ENCODE measurements around the gene ULK4. TPM values are rescaled to one million over a fixed set of nuclear protein-coding genes. Genes with fewer than 3 reads are reported as not detected.

ULK4 gene
- total and polyA plus RNA-seq, 2 of the 8 experiments (the other 6 are each of a cell fraction or from before 2014, with no cell fraction given) = 3.0 to 10.8 TPM

DNA sequence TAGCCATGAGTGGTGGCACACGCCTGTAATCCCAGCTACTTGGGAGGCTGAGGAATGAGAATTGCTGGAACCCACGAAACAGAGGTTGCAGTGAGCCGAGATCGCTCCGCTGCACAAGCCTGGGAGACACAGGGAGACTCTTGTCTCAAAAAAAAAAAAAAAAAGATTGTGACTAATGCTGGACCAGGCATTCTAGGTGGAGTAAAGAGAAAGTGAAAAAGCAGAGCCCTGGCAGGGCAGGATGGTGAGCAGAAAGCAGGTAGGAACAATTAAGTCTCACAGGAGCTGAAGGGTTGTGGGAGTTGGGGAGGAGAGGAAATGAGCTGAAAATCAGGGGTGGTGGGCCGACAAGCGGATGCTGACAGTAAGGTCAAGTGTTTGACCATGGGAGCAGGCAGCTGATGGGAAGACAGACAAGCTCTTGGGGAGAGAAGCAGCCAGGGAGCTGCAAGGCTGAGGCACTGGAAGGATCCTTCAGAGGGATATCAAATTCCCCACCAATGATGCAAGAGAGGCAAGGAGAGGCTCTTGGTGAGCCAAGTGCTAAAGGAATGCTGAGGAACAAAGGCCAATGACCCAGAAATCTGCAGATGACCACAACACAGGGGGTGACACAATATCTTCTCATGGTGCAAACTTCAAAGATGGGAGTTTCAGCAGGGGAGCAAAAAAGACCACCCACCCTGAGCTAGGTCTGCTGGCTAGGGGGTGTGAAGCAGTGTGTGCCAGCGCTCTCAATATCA is 251.1 kb downstream of the ULK4 start:
- Histone ChIP-seq H3K36me3 (ENCODE audit: control insufficient read depth in 2 of 4, insufficient read depth in 4 of 4, low read length in 3 of 4) (no peaks in the 10 kb centered on the region), H2AK5ac (ENCODE audit: low read depth, low read length) (no peak overlapping the region), H4K20me1 (replicated peaks in 1 of 2; ENCODE audit: control insufficient read depth in 1 of 2, insufficient read depth in 2 of 2, low read length in 2 of 2) (no peaks in the 10 kb centered on the region), H2BK120ac (replicated peaks; ENCODE audit: low read depth, low read length) (no peak overlapping the region), H3K4ac (replicated peaks; ENCODE audit: insufficient read length, low read depth, low read length) (no peak overlapping the region), H2BK5ac (ENCODE audit: low read depth, low read length) (no peak overlapping the region), H3K4me3 (ENCODE audit: extremely low read depth in 1 of 4, insufficient read depth in 2 of 4, low read depth in 3 of 4, low read length in 4 of 4) (no peak overlapping the region), H3K9ac (replicated peaks in 1 of 4; ENCODE audit: extremely low read depth in 1 of 4, low read depth in 3 of 4, low read length in 3 of 4) (no peak overlapping the region), H3K14ac (ENCODE audit: insufficient read length) (no peak overlapping the region), H3K27me3 (replicated peaks in 1 of 4; ENCODE audit: control insufficient read depth in 3 of 4, extremely low read depth in 1 of 4, insufficient read depth in 3 of 4, low read length in 3 of 4) (no peaks in the 10 kb centered on the region), H3K9me3 (ENCODE audit: insufficient read depth in 2 of 2, low read depth in 1 of 2, low read length in 1 of 2) (no peaks in the 10 kb centered on the region), H4K5ac (ENCODE audit: insufficient read length, low read depth, low read length) (no peak overlapping the region), H3K79me2 (ENCODE audit: control insufficient read depth in 1 of 2, insufficient read depth in 2 of 2, low read length in 2 of 2) (no peaks in the 10 kb centered on the region), H2BK12ac (ENCODE audit: low read depth, low read length) (peak overlapping the region; percentile 60; the same call in 1 of the 2 replicates), H3K4me1 (replicated peaks in 1 of 4; ENCODE audit: control insufficient read depth in 3 of 4, insufficient read depth in 4 of 4, low read length in 3 of 4) (peaks cover 3 to 5% (median 4%) of the 10 kb centered on the region in 4 experiments; a peak in 5 of 7 replicates), H3K23ac (ENCODE audit: insufficient read length) (no peak overlapping the region), H3K56ac (replicated peaks; ENCODE audit: insufficient read length, low read depth, low read length) (no peak overlapping the region), H3K79me1 (ENCODE audit: low read depth, low read length) (no peaks in the 10 kb centered on the region), H3K27ac (ENCODE audit: low read depth, low read length) (peak overlapping the region; percentile 3; the same call in 1 of the 2 replicates), H3K4me2 (ENCODE audit: insufficient read depth in 1 of 2, low read depth in 2 of 2, low read length in 2 of 2) (0 out of 4 replicates have a peak overlapping the region, but pooled peaks of 1 of the 2 experiments have one; percentile 24), H4K8ac (ENCODE audit: extremely low read depth, insufficient read depth, low read length) (no peak overlapping the region), H2AFZ (ENCODE audit: low read length) (no peak overlapping the region), H4K91ac (replicated peaks; ENCODE audit: insufficient read length, low read length) (no peak overlapping the region), H3K18ac (ENCODE audit: extremely low read depth, low read length) (peak overlapping the region; percentile 48), H3K23me2 (ENCODE audit: low read depth, low read length) (0 out of 2 replicates have a peak, but pooled peaks cover 2% of the 10 kb centered on the region), H2BK15ac (ENCODE audit: low read length) (no peak overlapping the region), H2BK20ac (ENCODE audit: low read length) (0 out of 2 replicates have a peak overlapping the region, but pooled peaks have one; percentile 69)
- peak in 1 of 2 experiments; percentile 41 for DNase-seq (ENCODE audit: low read depth in 1 of 2, low spot score in 2 of 2)
- WGBS, 2 experiments (ENCODE audit: extremely low coverage in 1 of 2, insufficient coverage in 1 of 2, insufficient read length in 1 of 2, insufficient replicate concordance in 2 of 2, low coverage in 1 of 2, low lambda C conversion rate in 2 of 2, missing lambda C conversion rate in 1 of 2) = 87% methylated on average over 8 of the region's 8 CpGs; no CpG with 5 or more reads in 1 of the 2 experiments
- peak; percentile 58 for FAIRE-seq
- POLR2A ChIA-PET (ENCODE audit: partially characterized antibody) = interaction anchor here (0.9 to 1.8 kb wide), 2 partner anchors 11 to 1167 kb away, joined by 3 to 4 read pairs; no protein-coding TSS in a partner anchor
- CTCF ChIA-PET (ENCODE audit: partially characterized antibody) = interaction anchor here (0.6 to 2.5 kb wide), 6 partner anchors 11 to 1462 kb away, joined by 3 to 18 read pairs (median 4); no protein-coding TSS in a partner anchor
- 0 out of 2 replicates have a peak, but pooled peaks have one; percentile 38 for TF ChIP-seq JUN (IDR thresholded peaks at IDR 0.05; ENCODE audit: low read depth, low read length)
- no peak for TF ChIP-seq SAP30 (IDR thresholded peaks at IDR 0.05; ENCODE audit: insufficient read depth, insufficient replicate concordance, low read length)
- TF ChIP-seq CEBPB (IDR thresholded peaks at IDR 0.05; ENCODE audit: low read depth, low read length) = peak; percentile 93
- TF ChIP-seq CTBP2 (IDR thresholded peaks at IDR 0.05; ENCODE audit: borderline replicate concordance, insufficient read depth, insufficient read length, low read length) = peak; percentile 34
- TF ChIP-seq, protein P1, sequence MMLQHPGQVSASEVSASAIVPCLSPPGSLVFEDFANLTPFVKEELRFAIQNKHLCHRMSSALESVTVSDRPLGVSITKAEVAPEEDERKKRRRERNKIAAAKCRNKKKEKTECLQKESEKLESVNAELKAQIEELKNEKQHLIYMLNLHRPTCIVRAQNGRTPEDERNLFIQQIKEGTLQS (IDR thresholded peaks at IDR 0.05; ENCODE audit: insufficient read depth, low read depth, low read length) = peak; percentile 73; the same call in 1 of the 2 replicates
- no peak for TF ChIP-seq E2F6 (IDR thresholded peaks at IDR 0.05)
- TF ChIP-seq JUND (IDR thresholded peaks at IDR 0.05; ENCODE audit: low read length) = peak; percentile 86
- peak; percentile 40; the same call in 1 of the 2 replicates for TF ChIP-seq TEAD4 (IDR thresholded peaks at IDR 0.05; ENCODE audit: low read depth, low read length)

Measured in H1 (cell line).